Type B pancreatic cell (in vitro differentiated cells): Measurements from ENCODE around the gene SVIL. TPM values are rescaled to one million over a fixed set of nuclear protein-coding genes. Genes with fewer than 3 reads are reported as not detected.

Experiments used
- DNase-seq: peaks from one replicate; pipeline ENCODE4 v3.0.0; 2021; ENCODE audit warnings: mixed read lengths; ENCODE audit not compliant: unreplicated experiment; ENCODE audit errors: extremely low spot score
- H3K27ac Mint-ChIP-seq: 2 replicates; pipeline ENCODE4 v1.8.0; 2021; ENCODE audit warnings: mild to moderate bottlenecking, mixed read lengths
- H3K27me3 Mint-ChIP-seq: 2 replicates; pipeline ENCODE4 v1.8.0; 2021; ENCODE audit warnings: mixed read lengths
- H3K36me3 Mint-ChIP-seq: 2 replicates; pipeline ENCODE4 v1.8.0; 2021; ENCODE audit warnings: mixed read lengths
- H3K4me1 Mint-ChIP-seq: one replicate; pipeline ENCODE4 v1.8.0; 2021; ENCODE audit warnings: mixed read lengths; ENCODE audit not compliant: unreplicated experiment
- H3K4me3 Mint-ChIP-seq: 2 replicates; pipeline ENCODE4 v1.8.0; 2021; ENCODE audit warnings: mild to moderate bottlenecking, mixed read lengths
- H3K9me3 Mint-ChIP-seq: 2 replicates; pipeline ENCODE4 v1.8.0; 2021; ENCODE audit warnings: mixed read lengths
- microRNA-seq: library from miRNA; unstranded; fragments of <30 nt; microRNA quantifications from one replicate; pipeline ENCODE4, GENCODE V29; 2020
- total RNA-seq: library from RNA; stranded (reverse); gene quantifications from 2 replicates; pipeline ENCODE4 v1.2.1, GENCODE V29; 2021; ENCODE audit warnings: low replicate concordance
- TF ChIP-seq, protein P1 (sequence below): fragments of 200-600 bp; sonication (generic); conservative IDR thresholded peaks from 2 replicates; pipeline ENCODE4 v1.5.0; 2021; ENCODE audit warnings: antibody characterized with exemption, mild to moderate bottlenecking

Gene SVIL
- total RNA-seq, 1 donor from 2014 or later = 171 TPM

DNA sequence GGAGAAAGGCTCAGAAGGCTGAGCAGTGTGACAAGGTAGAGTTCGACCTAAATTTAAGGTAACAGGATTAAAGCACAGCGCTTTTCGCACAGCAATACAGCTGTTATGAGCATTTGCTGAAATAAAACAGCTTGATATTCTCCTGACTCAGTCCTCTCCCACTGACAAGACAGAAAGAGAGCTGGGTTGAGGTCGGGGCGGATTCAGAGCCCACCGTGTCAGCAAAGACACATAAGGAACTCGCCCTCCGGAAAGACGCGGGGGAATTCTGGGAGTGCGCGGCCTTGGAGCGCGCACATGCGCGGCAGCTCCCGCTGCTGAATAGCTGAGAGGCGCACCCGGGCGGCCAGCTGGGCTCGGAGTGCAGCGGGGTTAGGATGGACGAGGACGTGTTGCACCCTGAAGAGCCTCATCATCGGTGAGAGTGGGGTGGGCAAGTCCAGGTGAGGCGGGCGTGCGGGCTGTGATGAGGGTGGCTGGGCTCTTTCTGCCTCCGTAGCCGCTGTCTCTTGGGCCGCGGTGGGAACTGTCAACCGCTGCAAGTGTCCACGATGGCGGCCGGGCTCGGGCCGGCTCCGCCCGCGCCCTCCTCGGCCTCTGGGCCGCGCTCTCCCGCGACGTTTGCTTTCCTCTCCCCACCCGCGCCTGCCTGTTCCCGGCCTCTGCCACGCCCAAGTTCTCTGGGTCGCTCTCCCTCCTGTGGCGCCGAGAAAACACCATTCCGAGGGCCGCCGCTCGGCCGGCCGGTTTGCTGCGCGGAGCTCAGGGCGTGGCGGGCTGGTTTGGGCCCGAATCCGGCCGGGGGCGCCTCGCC, 225.3 kb downstream of the SVIL start:
- H3K4me1 Mint-ChIP-seq = no peaks in the 10 kb centered on the region
- H3K9me3 Mint-ChIP-seq = peaks cover 4% of the 10 kb centered on the region
- TF ChIP-seq, protein P1, sequence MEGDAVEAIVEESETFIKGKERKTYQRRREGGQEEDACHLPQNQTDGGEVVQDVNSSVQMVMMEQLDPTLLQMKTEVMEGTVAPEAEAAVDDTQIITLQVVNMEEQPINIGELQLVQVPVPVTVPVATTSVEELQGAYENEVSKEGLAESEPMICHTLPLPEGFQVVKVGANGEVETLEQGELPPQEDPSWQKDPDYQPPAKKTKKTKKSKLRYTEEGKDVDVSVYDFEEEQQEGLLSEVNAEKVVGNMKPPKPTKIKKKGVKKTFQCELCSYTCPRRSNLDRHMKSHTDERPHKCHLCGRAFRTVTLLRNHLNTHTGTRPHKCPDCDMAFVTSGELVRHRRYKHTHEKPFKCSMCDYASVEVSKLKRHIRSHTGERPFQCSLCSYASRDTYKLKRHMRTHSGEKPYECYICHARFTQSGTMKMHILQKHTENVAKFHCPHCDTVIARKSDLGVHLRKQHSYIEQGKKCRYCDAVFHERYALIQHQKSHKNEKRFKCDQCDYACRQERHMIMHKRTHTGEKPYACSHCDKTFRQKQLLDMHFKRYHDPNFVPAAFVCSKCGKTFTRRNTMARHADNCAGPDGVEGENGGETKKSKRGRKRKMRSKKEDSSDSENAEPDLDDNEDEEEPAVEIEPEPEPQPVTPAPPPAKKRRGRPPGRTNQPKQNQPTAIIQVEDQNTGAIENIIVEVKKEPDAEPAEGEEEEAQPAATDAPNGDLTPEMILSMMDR = no peak

GRCh38 chr10:29408847-29409240, 225.9 kb downstream of the SVIL start:
- Mint-ChIP-seq H3K36me3 (peaks cover 4% of the 10 kb centered on the region), H3K27me3 (no peaks in the 10 kb centered on the region), H3K4me3 (no peak overlapping the region), H3K9me3 (peaks cover 4% of the 10 kb centered on the region), H3K4me1 (no peaks in the 10 kb centered on the region), H3K27ac (no peak overlapping the region)
- no peak for DNase-seq
- TF ChIP-seq, protein P1 = no peak

More for the DNA sequence above, 225.3 kb downstream of the SVIL start:
- Mint-ChIP-seq H3K27me3 (no peaks in the 10 kb centered on the region), H3K4me3 (no peak overlapping the region), H3K36me3 (peaks cover 4% of the 10 kb centered on the region), H3K27ac (no peak overlapping the region)
- DNase-seq = no peak

Small RNA genes within 50 kb of the gene (microRNA-seq; reads per million reads assigned to microRNA genes)
- gene MIR604 = not detected
- gene MIR938 = not detected
